HL-60/S4 treated with retinoic acid at 250 ng/mL for 4 days and 3 days (cell line): ENCODE measurements around the gene FBP2.

ENCODE experiments used
- in situ Hi-C: fragments of 300-500 bp; cut with MboI; formaldehyde crosslinking; loops from 2 replicates; pipeline ENCODE4 v1.7.0; 2022; ENCODE audit warnings: low sequenced_read_pairs

FBP2 gene

GRCh38 chr9:94593459-94594345 lies at the start of gene FBP2:
FBP2 (minus strand) TSS chr9:94593824; CDS start chr9:94593726, 98 bp downstream.
- in situ Hi-C loops = no loop called here

DNA sequence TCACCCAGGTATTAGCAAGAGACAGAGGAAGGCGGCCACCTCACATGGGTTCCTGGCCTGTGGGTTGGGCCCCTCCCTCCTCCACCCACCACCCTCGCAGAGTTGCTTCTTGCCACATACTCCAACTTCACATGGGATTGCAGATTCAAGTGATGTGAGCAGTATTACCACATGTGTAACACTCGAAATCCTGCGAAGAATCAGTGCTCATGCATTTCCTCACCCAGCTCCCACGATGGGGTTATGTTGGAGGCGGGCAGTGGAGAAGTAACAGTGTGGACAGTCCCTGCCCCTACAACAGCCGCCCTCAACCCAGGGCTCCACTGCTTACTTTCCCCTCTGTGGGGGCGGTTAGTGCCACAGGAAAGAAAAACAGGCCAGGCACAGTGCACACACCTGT lies 49.6 kb upstream of the FBP2 start:
- in situ Hi-C loops = no loop called here

DNA sequence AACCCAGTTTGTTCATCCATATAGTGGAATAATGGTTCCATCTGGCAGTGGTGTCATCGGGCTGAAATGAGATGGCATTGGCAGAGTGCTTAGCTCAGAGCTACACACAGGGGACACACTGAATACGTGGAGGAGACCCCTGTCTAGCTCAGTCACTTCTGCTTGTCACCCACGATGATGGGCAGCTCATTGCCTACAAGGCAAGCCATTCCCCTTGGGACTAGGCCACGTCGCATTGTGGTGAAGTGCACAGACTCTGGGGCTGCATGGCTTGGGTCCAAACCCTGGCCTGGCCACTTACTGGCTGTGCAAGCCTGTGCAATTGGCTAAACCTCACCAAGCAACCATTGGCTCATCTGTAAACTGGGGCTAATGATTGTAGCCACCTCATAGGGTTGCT lies 48.9 kb upstream of the FBP2 start:
- in situ Hi-C loops = no loop called here

DNA sequence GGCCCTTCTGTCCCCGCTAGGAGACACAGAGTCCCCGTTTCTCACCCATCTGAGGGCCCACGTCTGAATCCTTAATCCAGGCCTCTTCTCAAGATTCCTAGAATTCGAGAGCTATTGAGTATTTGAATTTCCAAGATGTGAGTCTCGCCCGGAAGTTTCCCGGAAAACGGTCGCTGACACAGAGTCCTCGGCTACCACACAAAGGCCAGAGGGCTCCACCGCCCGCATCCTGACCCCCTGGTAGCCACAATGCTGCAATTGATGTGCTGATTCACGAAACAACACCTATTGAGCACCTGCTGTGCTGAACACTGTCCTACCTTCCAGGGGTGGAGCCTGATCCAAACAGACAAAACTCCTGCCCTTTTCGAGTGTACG lies 46.4 kb upstream of the FBP2 start:
- in situ Hi-C loops = no loop called here

GRCh38 chr9:94639061-94639998 lies 45.7 kb upstream of the FBP2 start, which contains the start of gene FBP1:
FBP1 (minus strand) TSS chr9:94639518; CDS start chr9:94639310, 208 bp downstream.
- in situ Hi-C loops = no loop called here

DNA sequence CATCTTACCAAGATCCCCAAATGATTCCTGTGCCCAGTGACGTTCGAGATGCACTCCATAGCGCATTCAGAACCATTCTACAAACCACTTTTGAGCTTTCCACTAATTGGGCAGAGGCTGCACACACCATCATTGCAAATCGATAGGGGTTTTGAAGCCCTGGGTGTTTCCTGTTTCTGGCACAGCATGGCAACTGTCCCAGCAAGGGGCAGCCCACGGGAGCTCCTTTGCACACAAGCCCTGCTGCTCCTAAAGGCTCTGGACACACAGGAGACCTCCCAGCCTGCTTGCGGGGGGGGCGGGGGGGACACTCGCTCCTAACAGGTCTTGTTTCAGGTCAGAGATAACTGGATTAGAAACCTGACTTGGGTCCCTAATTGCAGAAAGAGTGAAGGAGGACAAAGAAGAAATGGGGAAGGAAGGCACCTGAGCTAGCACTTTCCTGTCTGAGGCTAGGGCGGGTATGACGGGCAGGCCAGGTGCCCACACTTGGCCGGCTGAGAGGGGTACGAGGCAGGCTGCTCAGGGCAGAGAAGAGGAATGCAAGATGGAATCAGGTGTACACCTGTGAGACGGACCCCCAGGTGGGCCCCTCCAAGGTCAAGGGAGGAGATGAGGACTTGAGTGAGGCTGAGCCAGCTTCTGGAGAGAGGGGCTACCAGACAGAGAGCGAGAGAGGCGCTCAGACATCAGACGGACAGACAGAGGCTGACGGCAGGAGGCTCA lies 44.9 kb upstream of the FBP2 start:
- in situ Hi-C loops = no loop called here

DNA sequence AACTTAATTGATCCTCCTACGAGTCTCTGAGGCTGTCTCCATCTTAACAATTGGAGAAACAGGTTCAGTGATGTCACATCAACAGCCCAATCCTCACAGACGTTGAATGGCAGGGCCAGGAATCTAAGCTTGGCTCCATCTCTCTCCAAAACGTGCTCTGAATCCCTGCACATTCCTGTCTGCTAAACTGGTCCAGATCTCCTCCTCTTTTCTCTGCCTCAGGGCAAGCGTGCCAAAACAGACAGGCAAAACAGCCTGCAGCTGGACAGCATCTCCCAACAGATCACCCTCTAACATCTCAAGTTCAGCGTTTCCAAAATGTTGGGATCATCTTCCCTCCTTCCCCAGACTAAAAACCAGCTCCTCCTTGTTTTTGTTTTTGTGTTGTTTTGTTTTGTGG lies 39.1 kb upstream of the FBP2 start:
- in situ Hi-C loops = no loop called here

DNA sequence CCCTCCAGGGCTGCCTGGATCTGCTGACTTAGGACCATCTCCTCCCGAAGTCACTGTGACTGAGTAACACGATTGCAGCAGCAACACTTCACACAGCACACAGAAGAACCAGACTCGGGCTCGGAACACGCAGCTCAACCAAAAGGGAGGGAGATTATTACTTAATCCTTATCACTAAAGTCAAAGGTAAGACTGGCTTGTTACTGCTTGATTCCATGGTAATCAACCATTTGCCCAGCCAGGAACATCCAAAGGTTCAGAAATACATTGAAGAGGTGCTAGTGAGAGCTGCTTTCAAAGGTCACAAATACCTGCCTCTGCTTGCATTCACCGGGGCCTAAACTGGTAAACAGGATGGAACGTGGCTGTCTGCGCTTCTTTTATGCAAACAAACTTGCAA lies 38.0 kb upstream of the FBP2 start:
- in situ Hi-C loops = no loop called here

- in situ Hi-C loops = no loop called here
Measured at GRCh38 chr9:94630833-94631232, 37.2 kb upstream of the FBP2 start.

DNA sequence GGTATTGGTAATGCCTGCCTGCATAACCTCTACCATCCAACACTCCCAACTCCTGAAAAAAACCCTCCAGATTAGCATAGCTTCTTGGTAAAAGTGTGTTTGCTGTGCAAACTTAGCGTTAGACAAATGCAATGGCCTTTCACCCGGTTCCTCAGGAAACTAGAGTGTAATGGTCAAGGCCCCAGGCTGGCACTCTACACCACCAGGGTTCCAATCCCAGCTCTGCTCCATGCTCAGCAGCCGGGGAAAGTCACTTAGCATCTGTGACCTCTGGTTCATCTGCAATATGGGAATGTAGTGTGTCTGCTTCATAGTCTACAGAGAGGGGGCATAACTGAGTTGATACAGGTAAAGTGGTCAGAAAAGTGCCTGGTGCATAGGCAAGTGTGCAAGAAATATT lies 36.7 kb upstream of the FBP2 start:
- in situ Hi-C loops = no loop called here

GRCh38 chr9:94627287-94627686 lies 33.7 kb upstream of the FBP2 start:
- in situ Hi-C loops = no loop called here

GRCh38 chr9:94625835-94626234 lies 32.2 kb upstream of the FBP2 start:
- in situ Hi-C loops = no loop called here

- in situ Hi-C loops = no loop called here
Measured at GRCh38 chr9:94624629-94625028, 31.0 kb upstream of the FBP2 start.

DNA sequence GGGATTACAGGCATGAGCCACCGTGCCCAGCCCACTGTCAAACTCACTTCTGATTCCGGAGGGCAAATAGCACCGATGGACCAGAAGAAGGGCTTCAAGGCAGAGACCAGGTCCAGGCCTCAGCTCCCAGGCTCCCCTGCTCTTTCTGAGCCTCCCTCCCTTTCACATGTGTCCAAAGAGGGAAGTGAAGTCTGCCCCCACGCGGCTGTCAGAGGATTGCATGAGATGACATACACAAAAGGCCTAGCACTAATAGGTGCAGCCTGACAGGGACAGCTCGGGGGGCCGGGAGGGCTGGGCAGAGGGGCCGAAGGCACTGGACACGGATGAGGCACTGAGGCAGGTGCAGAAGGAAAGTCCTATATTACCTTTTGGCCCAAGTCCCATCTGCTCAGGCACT lies 29.6 kb upstream of the FBP2 start:
- in situ Hi-C loops = no loop called here

DNA sequence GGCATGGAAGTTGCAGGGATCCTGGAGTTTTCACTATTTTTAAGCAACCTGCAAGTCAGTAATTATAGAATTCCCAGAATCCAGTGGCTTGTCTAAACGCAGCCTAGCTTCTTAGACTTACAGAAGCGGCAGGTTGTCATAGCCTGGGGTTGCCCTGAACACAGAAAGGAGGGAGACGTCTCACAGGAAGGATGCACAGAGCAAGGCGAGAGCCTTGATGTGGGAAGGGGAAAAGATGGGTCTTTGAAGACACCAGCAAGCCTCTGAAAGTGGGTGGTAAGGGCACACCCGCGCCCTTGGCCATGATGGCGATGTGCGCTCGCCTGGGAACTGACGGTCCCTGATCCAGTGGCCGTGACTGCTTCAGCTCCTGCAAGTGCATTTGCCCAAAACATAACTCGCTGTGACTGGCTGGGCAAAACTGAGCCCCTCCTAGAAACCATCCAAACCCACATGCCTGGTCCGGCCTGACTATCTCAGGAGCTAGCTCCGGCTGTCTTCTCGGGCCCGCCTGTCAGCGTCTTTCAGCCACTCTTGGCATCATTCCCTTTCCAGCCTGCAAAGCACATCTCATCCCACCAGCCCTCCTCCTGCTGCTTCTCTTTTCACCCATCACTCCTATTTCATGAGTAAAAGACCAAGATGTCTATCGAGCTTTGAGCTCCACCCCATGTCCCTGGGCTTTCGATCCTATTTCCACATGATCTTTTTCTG lies 28.6 kb upstream of the FBP2 start:
- in situ Hi-C loops = no loop called here

DNA sequence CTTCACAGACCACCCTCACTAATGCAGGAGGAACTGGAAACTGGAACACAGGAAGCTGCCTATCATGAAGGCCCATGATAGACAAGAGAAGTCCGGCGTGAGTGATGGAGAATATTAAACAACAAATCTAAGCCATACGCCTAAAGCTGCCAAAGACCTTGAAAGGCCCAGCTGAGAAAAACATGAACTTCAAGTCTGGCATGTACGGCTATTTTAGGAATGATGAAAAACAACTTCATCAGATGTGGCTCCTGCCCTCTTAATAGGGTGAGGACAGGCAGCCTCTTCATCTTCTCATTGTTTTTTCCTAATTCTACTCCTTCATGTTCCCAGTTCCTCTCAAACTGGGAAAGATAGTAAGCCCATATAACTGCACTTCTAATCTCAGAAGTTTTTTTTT lies 25.4 kb upstream of the FBP2 start:
- in situ Hi-C loops = no loop called here

DNA sequence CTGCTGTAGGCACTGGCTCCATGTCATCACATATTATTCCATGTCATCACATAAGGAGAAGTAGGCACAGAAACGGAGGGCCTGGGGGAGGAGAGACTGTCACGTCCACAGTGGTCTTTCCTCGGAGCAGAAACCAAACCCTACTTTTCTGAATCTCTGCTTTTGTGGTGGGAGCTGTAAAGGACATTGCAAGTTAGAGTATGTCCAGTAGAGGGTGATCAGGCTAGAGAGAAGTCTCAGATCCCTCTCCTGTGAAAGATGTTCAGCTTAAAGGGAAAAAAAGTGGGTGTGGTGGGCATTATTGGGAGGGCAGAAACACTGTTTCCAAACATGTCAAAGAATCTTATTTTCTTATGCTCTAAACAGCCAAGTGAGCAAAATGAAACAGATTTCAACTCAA lies 19.4 kb upstream of the FBP2 start:
- in situ Hi-C loops = no loop called here

- in situ Hi-C loops = no loop called here
Measured at GRCh38 chr9:94612071-94612470, 18.4 kb upstream of the FBP2 start.

DNA sequence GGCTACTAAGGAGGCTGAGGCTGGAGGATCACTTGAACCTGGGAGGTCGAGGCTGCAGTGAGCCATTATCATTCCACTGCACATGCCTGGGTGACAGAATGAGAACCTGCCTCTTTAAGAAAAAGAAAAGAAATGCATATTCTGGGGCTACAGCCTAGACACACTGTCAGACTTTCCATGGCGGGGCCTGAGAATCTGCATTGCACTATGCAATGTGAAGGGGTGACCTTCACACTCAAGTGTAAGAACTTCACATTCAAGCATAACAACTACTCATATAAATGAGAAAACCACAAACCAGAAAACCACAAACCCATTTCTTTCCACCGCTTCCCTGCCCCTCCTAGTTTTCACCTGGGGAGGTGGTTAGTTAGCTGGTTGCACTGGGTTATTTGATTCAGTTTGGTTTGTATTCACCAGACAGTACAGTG lies 18.0 kb upstream of the FBP2 start:
- in situ Hi-C loops = no loop called here

DNA sequence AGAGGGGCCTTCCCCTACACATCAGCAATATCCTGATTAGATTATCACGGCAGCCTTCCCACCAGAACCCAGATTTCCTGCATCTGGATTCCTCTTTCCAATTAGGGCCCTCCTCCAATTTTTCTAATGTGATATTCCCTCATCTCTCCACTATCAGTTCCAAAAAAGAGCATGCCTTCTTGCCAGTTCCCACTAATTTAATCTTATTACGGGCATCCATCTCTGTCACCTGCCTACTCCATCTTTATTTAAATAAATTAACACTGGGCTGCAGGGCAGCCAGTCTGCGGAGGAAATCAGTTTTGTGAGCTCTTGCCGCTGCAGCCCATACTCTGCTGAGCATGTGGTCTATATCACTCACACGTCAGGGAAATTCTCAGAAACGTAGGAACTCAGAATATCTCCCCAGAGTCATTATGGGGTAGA lies 16.6 kb upstream of the FBP2 start:
- in situ Hi-C loops = no loop called here

DNA sequence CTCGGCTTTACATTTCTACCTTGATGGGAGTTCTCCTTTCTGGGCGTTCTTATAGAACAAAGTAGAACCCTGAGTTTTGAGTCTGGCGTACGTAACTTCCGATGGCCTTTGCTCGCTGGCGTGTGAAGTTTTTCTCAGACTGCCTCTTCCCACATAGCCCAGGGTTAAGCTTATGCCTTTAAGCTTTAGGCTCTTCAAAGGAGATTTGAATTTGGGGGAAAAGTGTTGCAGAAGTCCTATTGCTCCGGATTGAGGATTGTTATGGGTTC lies 13.7 kb upstream of the FBP2 start:
- in situ Hi-C loops = no loop called here
